T-cell (primary cell): ENCODE results near the gene LRRC28. TPM values are rescaled to one million over a fixed set of nuclear protein-coding genes. Genes with fewer than 3 reads are reported as not detected.

ENCODE experiments used
- ATAC-seq, 4 experiments: fragments of 200-7000 bp in 3 of 4; fragments of 150-1000 bp in 1 of 4; cut with Tn5 transposase; replicated peaks in 1 of 4; 1 replicate in 3 of 4; 2 replicates in 1 of 4; pipeline ENCODE4 v1.10.0; 2021; ENCODE audit warnings: moderate library complexity in 3 of 4, mild to moderate bottlenecking in 2 of 4, moderate number of reproducible peaks in 1 of 4
- CTCF ChIA-PET, 2 donors: fragments of 300-600 bp; sonication (Branson Sonifier 250); formaldehyde crosslinking; loops; one replicate each; lab custom pipeline; 2022; ENCODE audit warnings: antibody characterized with exemption in 2 of 2; lab: Charles Lee
- POLR2A ChIA-PET, 2 donors: fragments of 300-600 bp; sonication (Branson Sonifier 250); formaldehyde crosslinking; loops; one replicate each; lab custom pipeline; 2022; ENCODE audit warnings: antibody characterized with exemption in 2 of 2; lab: Charles Lee
- DNase-seq, 35 experiments: peaks; one replicate each; pipeline versions ENCODE4 v3.0.0 to v3.0.0-alpha.2; 2013 to 2023
- H3K27ac ChIP-seq: one replicate; pipeline ENCODE4 v1.5.1; 2013; ENCODE audit warnings: low read length
- H3K27me3 ChIP-seq, 2 experiments: replicated peaks in 1 of 2; 1 replicate in 1 of 2; 2 replicates in 1 of 2; pipeline versions ENCODE4 v1.6.1 to v1.7.0; 2013; ENCODE audit warnings: low read length in 1 of 2, mixed read lengths in 1 of 2; ENCODE audit not compliant: control insufficient read depth in 2 of 2, insufficient read depth in 2 of 2; ENCODE audit errors: extremely low read depth in 1 of 2
- H3K36me3 ChIP-seq, 2 donors: 1 replicate in 1 of 2; 2 replicates in 1 of 2; pipeline versions ENCODE4 v1.6.1 to v1.7.0; 2013; ENCODE audit warnings: low read length in 1 of 2; ENCODE audit not compliant: control insufficient read depth in 2 of 2, insufficient read depth in 1 of 2; ENCODE audit errors: extremely low read depth in 1 of 2
- H3K4me1 ChIP-seq, 2 experiments: 1 replicate in 1 of 2; 2 replicates in 1 of 2; pipeline versions ENCODE4 v1.6.1 to v1.7.0; 2013; ENCODE audit warnings: low read length in 2 of 2, mixed read lengths in 1 of 2; ENCODE audit not compliant: insufficient read depth in 2 of 2, control insufficient read depth in 1 of 2; ENCODE audit errors: extremely low read depth in 1 of 2
- H3K4me3 ChIP-seq, 2 donors: 1 replicate in 1 of 2; 2 replicates in 1 of 2; pipeline versions ENCODE4 v1.5.1 to v1.7.0; 2013; ENCODE audit warnings: mild to moderate bottlenecking in 2 of 2, low read length in 1 of 2, moderate library complexity in 1 of 2; ENCODE audit not compliant: control insufficient read depth in 1 of 2; ENCODE audit errors: extremely low read depth in 1 of 2
- H3K9me3 ChIP-seq: 2 replicates; pipeline ENCODE4 v1.7.0; 2013
- H3K27ac Mint-ChIP-seq, 2 donors: one replicate each; pipeline ENCODE4 v1.8.0; 2020 to 2021; ENCODE audit warnings: mild to moderate bottlenecking in 2 of 2, mixed read lengths in 2 of 2
- H3K27me3 Mint-ChIP-seq, 2 donors: one replicate each; pipeline ENCODE4 v1.8.0; 2021 to 2022; ENCODE audit warnings: mixed read lengths in 2 of 2
- H3K36me3 Mint-ChIP-seq: one replicate; pipeline ENCODE4 v1.8.0; 2021; ENCODE audit warnings: mixed read lengths
- H3K4me1 Mint-ChIP-seq, 3 donors: one replicate each; pipeline ENCODE4 v1.8.0; 2020 to 2022; ENCODE audit warnings: mixed read lengths in 3 of 3, mild to moderate bottlenecking in 1 of 3
- H3K4me3 Mint-ChIP-seq, 3 donors: one replicate each; pipeline ENCODE4 v1.8.0; 2020 to 2022; ENCODE audit warnings: mild to moderate bottlenecking in 3 of 3, mixed read lengths in 3 of 3, moderate library complexity in 3 of 3
- H3K9me3 Mint-ChIP-seq, 3 donors: one replicate each; pipeline ENCODE4 v1.8.0; 2020 to 2022; ENCODE audit warnings: mixed read lengths in 3 of 3
- WGBS: methylation state at CpG from one replicate; pipeline ENCODE4 v1.1.5; 2013; ENCODE audit warnings: missing lambda C conversion rate; ENCODE audit not compliant: insufficient coverage; 5-methylcytosine and 5-hydroxymethylcytosine counted together
- total RNA-seq, 35 experiments: library from RNA in 6 of 35; stranded (reverse) in 6 of 35; fragments of 120-200 nt in 1 of 35; gene quantifications; one replicate each; pipeline versions ENCODE4 v1.2.1 to v1.2.4 and lab custom pipeline; 2013 to 2026

The LRRC28 gene
- total RNA-seq, 5 donors from 2014 or later (not counting 1 experiment from before 2014, with no cell fraction given): 14.2 to 20.0 (median 16.5) TPM

GRCh38 chr15:99404454-99404853 lies 153.2 kb downstream of the LRRC28 start:
- Mint-ChIP-seq H3K36me3 (no peaks in the 10 kb centered on the region), H3K4me1 (peaks cover 16 to 23% (median 18%) of the 10 kb centered on the region in 3 donors), H3K27ac (no peak overlapping the region), H3K9me3 (no peaks in the 10 kb centered on the region), H3K4me3 (no peak overlapping the region), H3K27me3 (no peaks in the 10 kb centered on the region)
- POLR2A ChIA-PET: no interaction called here
- no peaks in the 10 kb centered on the region for H3K36me3 ChIP-seq
- peaks cover 11 to 19% of the 10 kb centered on the region in 2 experiments for H3K4me1 ChIP-seq
- ATAC-seq (no peak), DNase-seq (no peak)
- CTCF ChIA-PET: no interaction called here
- H3K9me3 ChIP-seq: no peaks in the 10 kb centered on the region
- H3K27ac ChIP-seq: no peak overlapping the region
- H3K4me3 ChIP-seq: no peak overlapping the region
- WGBS: 71% methylated on average over 5 of the region's 16 CpGs
- H3K27me3 ChIP-seq: no peaks in the 10 kb centered on the region

GRCh38 chr15:99406120-99406519 lies 154.8 kb downstream of the LRRC28 start:
- DNase-seq (no peak), ATAC-seq (no peak)
- 72% methylated on average over 8 of the region's 12 CpGs for WGBS
- Mint-ChIP-seq H3K9me3 (no peaks in the 10 kb centered on the region), H3K4me1 (peaks cover 18 to 28% (median 18%) of the 10 kb centered on the region in 3 donors), H3K36me3 (no peaks in the 10 kb centered on the region), H3K4me3 (no peak overlapping the region), H3K27ac (no peak overlapping the region), H3K27me3 (no peaks in the 10 kb centered on the region)
- Histone ChIP-seq H3K27me3 (no peaks in the 10 kb centered on the region), H3K9me3 (no peaks in the 10 kb centered on the region), H3K27ac (no peak overlapping the region), H3K4me3 (no peak overlapping the region), H3K36me3 (no peaks in the 10 kb centered on the region), H3K4me1 (peaks cover 11 to 19% of the 10 kb centered on the region in 2 experiments)
- ChIA-PET POLR2A (no interaction called here), CTCF (no interaction called here)

GRCh38 chr15:99406716-99407487 lies 155.6 kb downstream of the LRRC28 start:
- Histone ChIP-seq H3K27ac (no peak overlapping the region), H3K9me3 (no peaks in the 10 kb centered on the region), H3K27me3 (no peaks in the 10 kb centered on the region), H3K4me3 (no peak overlapping the region), H3K4me1 (peaks cover 11 to 19% of the 10 kb centered on the region in 2 experiments), H3K36me3 (no peaks in the 10 kb centered on the region)
- no peak overlapping the region for H3K27ac Mint-ChIP-seq
- DNase-seq (no peak), ATAC-seq (no peak)
- no peaks in the 10 kb centered on the region for H3K9me3 Mint-ChIP-seq
- H3K36me3 Mint-ChIP-seq: no peaks in the 10 kb centered on the region
- CTCF ChIA-PET: no interaction called here
- 86% methylated on average over 15 of the region's 17 CpGs for WGBS
- POLR2A ChIA-PET: interaction anchor here in 1 of 2 donors (0.8 kb wide), 1 partner anchor 161 kb away, joined by 3 read pairs; no protein-coding TSS in a partner anchor
- no peak overlapping the region for H3K4me3 Mint-ChIP-seq
- no peaks in the 10 kb centered on the region for H3K27me3 Mint-ChIP-seq
- H3K4me1 Mint-ChIP-seq: peaks cover 18 to 28% (median 18%) of the 10 kb centered on the region in 3 donors

GRCh38 chr15:99407716-99408115 lies 156.4 kb downstream of the LRRC28 start:
- Mint-ChIP-seq H3K4me3 (no peak overlapping the region), H3K4me1 (peaks cover 18 to 28% (median 18%) of the 10 kb centered on the region in 3 donors), H3K9me3 (no peaks in the 10 kb centered on the region), H3K27ac (no peak overlapping the region), H3K27me3 (no peaks in the 10 kb centered on the region), H3K36me3 (no peaks in the 10 kb centered on the region)
- no peaks in the 10 kb centered on the region for H3K27me3 ChIP-seq
- ChIA-PET POLR2A (interaction anchor here in 1 of 2 donors (0.8 kb wide), 1 partner anchor 161 kb away, joined by 3 read pairs; no protein-coding TSS in a partner anchor), CTCF (no interaction called here)
- H3K9me3 ChIP-seq: no peaks in the 10 kb centered on the region
- no peak overlapping the region for H3K4me3 ChIP-seq
- H3K4me1 ChIP-seq: peaks cover 11 to 19% of the 10 kb centered on the region in 2 experiments
- no peak overlapping the region for H3K27ac ChIP-seq
- ATAC-seq: peak in 1 of 4 experiments; percentile 39
- WGBS: 74% methylated on average over 3 of the region's 5 CpGs
- no peak for DNase-seq
- no peaks in the 10 kb centered on the region for H3K36me3 ChIP-seq

- H3K27ac Mint-ChIP-seq: no peak overlapping the region
- ATAC-seq (peak in 1 of 4 experiments; percentile 7), DNase-seq (no peak)
- no peaks in the 10 kb centered on the region for H3K9me3 Mint-ChIP-seq
- H3K36me3 Mint-ChIP-seq: no peaks in the 10 kb centered on the region
- WGBS: 86% methylated on average over 7 of the region's 12 CpGs
- Histone ChIP-seq H3K9me3 (no peaks in the 10 kb centered on the region), H3K4me3 (no peak overlapping the region), H3K27me3 (no peaks in the 10 kb centered on the region), H3K36me3 (no peaks in the 10 kb centered on the region), H3K4me1 (peaks cover 11 to 19% of the 10 kb centered on the region in 2 experiments), H3K27ac (no peak overlapping the region)
- CTCF ChIA-PET: interaction anchor here in 1 of 2 donors (0.5 kb wide), 1 partner anchor 1430 kb away, joined by 3 read pairs; no protein-coding TSS in a partner anchor
- POLR2A ChIA-PET: no interaction called here
- no peak overlapping the region for H3K4me3 Mint-ChIP-seq
- no peaks in the 10 kb centered on the region for H3K27me3 Mint-ChIP-seq
- peaks cover 18 to 28% (median 18%) of the 10 kb centered on the region in 3 donors for H3K4me1 Mint-ChIP-seq
Measured at GRCh38 chr15:99408236-99409096, 157.2 kb downstream of the LRRC28 start.

- peak overlapping the region in 1 of 2 donors; percentile 66 for H3K27ac Mint-ChIP-seq
- no peak overlapping the region for H3K4me3 Mint-ChIP-seq
- H3K4me1 Mint-ChIP-seq: peaks cover 18 to 28% (median 18%) of the 10 kb centered on the region in 3 donors
- Histone ChIP-seq H3K4me1 (peaks cover 11 to 19% of the 10 kb centered on the region in 2 experiments), H3K27ac (no peak overlapping the region), H3K9me3 (no peaks in the 10 kb centered on the region), H3K27me3 (no peaks in the 10 kb centered on the region), H3K4me3 (no peak overlapping the region), H3K36me3 (no peaks in the 10 kb centered on the region)
- ATAC-seq (peak; percentile 51 to 87 (median 79)), DNase-seq (peak in 15 of 35 experiments; percentile 6 to 61 (median 29))
- no peaks in the 10 kb centered on the region for H3K36me3 Mint-ChIP-seq
- no peaks in the 10 kb centered on the region for H3K27me3 Mint-ChIP-seq
- ChIA-PET POLR2A (interaction anchor here in 1 of 2 donors (0.6 kb wide), 1 partner anchor 20 kb away, joined by 3 read pairs; no protein-coding TSS in a partner anchor), CTCF (no interaction called here)
- WGBS: 57% methylated on average over 10 of the region's 10 CpGs
- H3K9me3 Mint-ChIP-seq: no peaks in the 10 kb centered on the region
Measured at GRCh38 chr15:99409097-99409473, 157.8 kb downstream of the LRRC28 start.
